Fibroblast of lung (primary cell): Measurements from ENCODE around the gene ODF4.

ENCODE experiments used
- EZH2 ChIP-seq: IDR thresholded peaks from 2 replicates; pipeline ENCODE4 v1.5.1; 2012; ENCODE audit warnings: low read length, control low read depth, mild to moderate bottlenecking; ENCODE audit errors: missing control alignments
- TF ChIP-seq, protein P1 (sequence below), 2 donors: IDR thresholded peaks in 1 of 2; conservative IDR thresholded peaks in 1 of 2; 1 replicate in 1 of 2; 2 replicates in 1 of 2; pipeline ENCODE4 v1.5.1; 2011 to 2012; ENCODE audit warnings: low read length in 2 of 2, control low read depth in 1 of 2, inconsistent platforms in 1 of 2, low read depth in 1 of 2, mild to moderate bottlenecking in 1 of 2

DNA sequence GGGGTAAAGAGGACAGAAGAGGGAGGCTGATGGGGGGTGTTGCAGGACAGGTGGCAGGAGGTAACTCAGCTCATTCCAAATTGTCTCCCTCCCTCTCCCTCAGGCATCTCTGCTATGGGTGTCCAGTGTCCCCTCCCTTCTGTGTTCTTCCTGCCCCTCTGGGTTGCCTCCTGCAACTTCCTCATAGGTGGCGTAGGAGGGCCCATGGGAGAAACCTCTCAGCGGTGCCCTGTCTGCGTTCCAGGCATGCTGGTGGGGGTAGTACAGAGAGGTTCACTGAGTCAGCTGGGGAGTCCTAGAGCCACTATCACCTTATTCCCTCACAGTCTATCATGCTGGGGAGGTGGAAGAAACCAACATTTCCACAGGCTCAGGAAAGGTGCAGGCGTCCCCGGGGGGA, 14.7 kb upstream of the ODF4 start:
- TF ChIP-seq, protein P1, sequence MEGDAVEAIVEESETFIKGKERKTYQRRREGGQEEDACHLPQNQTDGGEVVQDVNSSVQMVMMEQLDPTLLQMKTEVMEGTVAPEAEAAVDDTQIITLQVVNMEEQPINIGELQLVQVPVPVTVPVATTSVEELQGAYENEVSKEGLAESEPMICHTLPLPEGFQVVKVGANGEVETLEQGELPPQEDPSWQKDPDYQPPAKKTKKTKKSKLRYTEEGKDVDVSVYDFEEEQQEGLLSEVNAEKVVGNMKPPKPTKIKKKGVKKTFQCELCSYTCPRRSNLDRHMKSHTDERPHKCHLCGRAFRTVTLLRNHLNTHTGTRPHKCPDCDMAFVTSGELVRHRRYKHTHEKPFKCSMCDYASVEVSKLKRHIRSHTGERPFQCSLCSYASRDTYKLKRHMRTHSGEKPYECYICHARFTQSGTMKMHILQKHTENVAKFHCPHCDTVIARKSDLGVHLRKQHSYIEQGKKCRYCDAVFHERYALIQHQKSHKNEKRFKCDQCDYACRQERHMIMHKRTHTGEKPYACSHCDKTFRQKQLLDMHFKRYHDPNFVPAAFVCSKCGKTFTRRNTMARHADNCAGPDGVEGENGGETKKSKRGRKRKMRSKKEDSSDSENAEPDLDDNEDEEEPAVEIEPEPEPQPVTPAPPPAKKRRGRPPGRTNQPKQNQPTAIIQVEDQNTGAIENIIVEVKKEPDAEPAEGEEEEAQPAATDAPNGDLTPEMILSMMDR (conservative IDR thresholded peaks at IDR 0.05 in 1 of 2, IDR thresholded peaks at IDR 0.05 in 1 of 2; ENCODE audit: low read depth in 1 of 2, low read length in 2 of 2): no peak
- TF ChIP-seq EZH2: no peak
